Measurements from ENCODE around the gene LCN6.
"Not testable (repeated sequence)": the region's sequence is repeated elsewhere in the genome, so short reads cannot be mapped to it uniquely, and the experiment has no call there.

LCN6 gene

GRCh38 chr9:136782452-136782851, 34.1 kb upstream of the LCN6 start:
- no peak for DNase-seq

- DNase-seq: no peak
Measured at GRCh38 chr9:136779808-136780207, 31.5 kb upstream of the LCN6 start.

GRCh38 chr9:136777359-136777758, 29.0 kb upstream of the LCN6 start:
- DNase-seq: no peak

GRCh38 chr9:136776947-136777346, 28.6 kb upstream of the LCN6 start:
- no peak for DNase-seq

- no peak for DNase-seq
Measured at GRCh38 chr9:136775191-136775590, 26.9 kb upstream of the LCN6 start.

GRCh38 chr9:136774416-136775045, 26.2 kb upstream of the LCN6 start:
- DNase-seq: no peak

- DNase-seq: no peak
Measured at GRCh38 chr9:136773386-136774044, 25.2 kb upstream of the LCN6 start.

GRCh38 chr9:136771907-136772415, 23.6 kb upstream of the LCN6 start:
- DNase-seq: no peak

GRCh38 chr9:136769710-136770191, 21.4 kb upstream of the LCN6 start:
- DNase-seq: no peak

GRCh38 chr9:136766410-136767120, 18.2 kb upstream of the LCN6 start:
- DNase-seq: peak; percentile 16

GRCh38 chr9:136765745-136766409, 17.6 kb upstream of the LCN6 start:
- not testable (repeated sequence) for DNase-seq

- DNase-seq: no peak
Measured at GRCh38 chr9:136765041-136765440, 16.7 kb upstream of the LCN6 start.

- no peak for DNase-seq
Measured at GRCh38 chr9:136764301-136764891, 16.1 kb upstream of the LCN6 start, which contains the start of gene LCN15. TSS of gene LCN15 (minus strand) at chr9:136764518. CDS start at chr9:136764488, 30 bp downstream.

- no peak for DNase-seq
Measured at GRCh38 chr9:136763649-136764035, 15.3 kb upstream of the LCN6 start.

- no peak for DNase-seq
Measured at GRCh38 chr9:136762915-136763648, 14.8 kb upstream of the LCN6 start.

- DNase-seq: no peak
Measured at GRCh38 chr9:136762221-136762691, 13.9 kb upstream of the LCN6 start.

GRCh38 chr9:136761545-136761981, 13.2 kb upstream of the LCN6 start:
- no peak for DNase-seq

- DNase-seq: peak; percentile 30
Measured at GRCh38 chr9:136760834-136761544, 12.7 kb upstream of the LCN6 start.

- DNase-seq: no peak
Measured at GRCh38 chr9:136760424-136760823, 12.1 kb upstream of the LCN6 start.

- DNase-seq: no peak
Measured at GRCh38 chr9:136759436-136760325, 11.4 kb upstream of the LCN6 start.
